Measurements from ENCODE around the gene SMAP2.

SMAP2 gene

GRCh38 chr1:40371707-40372258 is 1.7 kb upstream of the SMAP2 start:
- Histone ChIP-seq H3K4me1 (no peaks in the 10 kb centered on the region), H3K79me2 (peaks cover 3% of the 10 kb centered on the region), H3K27ac (no peak overlapping the region), H3K4me3 (ENCODE audit: low read depth, low read length) (no peak overlapping the region), H3K27me3 (ENCODE audit: control insufficient read depth, insufficient read depth, low read length) (no peaks in the 10 kb centered on the region), H3K4me2 (ENCODE audit: low read length) (no peak overlapping the region), H3K9ac (no peak overlapping the region), H2AFZ (no peak overlapping the region), H3K9me3 (ENCODE audit: control insufficient read depth, low read length) (no peaks in the 10 kb centered on the region), H3K36me3 (ENCODE audit: control insufficient read depth, insufficient read depth, low read length) (no peaks in the 10 kb centered on the region)
- TF ChIP-seq, protein P1, sequence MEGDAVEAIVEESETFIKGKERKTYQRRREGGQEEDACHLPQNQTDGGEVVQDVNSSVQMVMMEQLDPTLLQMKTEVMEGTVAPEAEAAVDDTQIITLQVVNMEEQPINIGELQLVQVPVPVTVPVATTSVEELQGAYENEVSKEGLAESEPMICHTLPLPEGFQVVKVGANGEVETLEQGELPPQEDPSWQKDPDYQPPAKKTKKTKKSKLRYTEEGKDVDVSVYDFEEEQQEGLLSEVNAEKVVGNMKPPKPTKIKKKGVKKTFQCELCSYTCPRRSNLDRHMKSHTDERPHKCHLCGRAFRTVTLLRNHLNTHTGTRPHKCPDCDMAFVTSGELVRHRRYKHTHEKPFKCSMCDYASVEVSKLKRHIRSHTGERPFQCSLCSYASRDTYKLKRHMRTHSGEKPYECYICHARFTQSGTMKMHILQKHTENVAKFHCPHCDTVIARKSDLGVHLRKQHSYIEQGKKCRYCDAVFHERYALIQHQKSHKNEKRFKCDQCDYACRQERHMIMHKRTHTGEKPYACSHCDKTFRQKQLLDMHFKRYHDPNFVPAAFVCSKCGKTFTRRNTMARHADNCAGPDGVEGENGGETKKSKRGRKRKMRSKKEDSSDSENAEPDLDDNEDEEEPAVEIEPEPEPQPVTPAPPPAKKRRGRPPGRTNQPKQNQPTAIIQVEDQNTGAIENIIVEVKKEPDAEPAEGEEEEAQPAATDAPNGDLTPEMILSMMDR (IDR thresholded peaks at IDR 0.05): no peak

GRCh38 chr1:40372658-40373322 is 737 bp upstream of the SMAP2 start:
- no peaks in the 10 kb centered on the region for H3K9me3 ChIP-seq (ENCODE audit: control insufficient read depth, low read length)
- TF ChIP-seq, protein P1 (IDR thresholded peaks at IDR 0.05): no peak

GRCh38 chr1:40377512-40377911 is 4.0 kb downstream of the SMAP2 start:
- TF ChIP-seq, protein P1 (IDR thresholded peaks at IDR 0.05): no peak
- no peaks in the 10 kb centered on the region for H3K27me3 ChIP-seq (ENCODE audit: control insufficient read depth, insufficient read depth, low read length)
- no peak overlapping the region for H3K4me3 ChIP-seq (ENCODE audit: low read depth, low read length)
- no peaks in the 10 kb centered on the region for H3K4me1 ChIP-seq
- H3K9ac ChIP-seq: no peak overlapping the region
- no peaks in the 10 kb centered on the region for H3K9me3 ChIP-seq (ENCODE audit: control insufficient read depth, low read length)
- no peaks in the 10 kb centered on the region for H3K36me3 ChIP-seq (ENCODE audit: control insufficient read depth, insufficient read depth, low read length)
- H3K4me2 ChIP-seq (ENCODE audit: low read length): no peak overlapping the region
- no peak overlapping the region for H3K27ac ChIP-seq
- peaks cover 3% of the 10 kb centered on the region for H3K79me2 ChIP-seq
- H2AFZ ChIP-seq: no peak overlapping the region

More at GRCh38 chr1:40372658-40373322, 737 bp upstream of the SMAP2 start:
- Histone ChIP-seq H3K9ac (no peak overlapping the region), H3K4me3 (ENCODE audit: low read depth, low read length) (peak overlapping the region; percentile 76), H2AFZ (no peak overlapping the region), H3K27me3 (ENCODE audit: control insufficient read depth, insufficient read depth, low read length) (no peaks in the 10 kb centered on the region), H3K79me2 (peaks cover 3% of the 10 kb centered on the region), H3K4me1 (no peaks in the 10 kb centered on the region), H3K27ac (no peak overlapping the region), H3K36me3 (ENCODE audit: control insufficient read depth, insufficient read depth, low read length) (no peaks in the 10 kb centered on the region), H3K4me2 (ENCODE audit: low read length) (peak overlapping the region; percentile 87)

DNA sequence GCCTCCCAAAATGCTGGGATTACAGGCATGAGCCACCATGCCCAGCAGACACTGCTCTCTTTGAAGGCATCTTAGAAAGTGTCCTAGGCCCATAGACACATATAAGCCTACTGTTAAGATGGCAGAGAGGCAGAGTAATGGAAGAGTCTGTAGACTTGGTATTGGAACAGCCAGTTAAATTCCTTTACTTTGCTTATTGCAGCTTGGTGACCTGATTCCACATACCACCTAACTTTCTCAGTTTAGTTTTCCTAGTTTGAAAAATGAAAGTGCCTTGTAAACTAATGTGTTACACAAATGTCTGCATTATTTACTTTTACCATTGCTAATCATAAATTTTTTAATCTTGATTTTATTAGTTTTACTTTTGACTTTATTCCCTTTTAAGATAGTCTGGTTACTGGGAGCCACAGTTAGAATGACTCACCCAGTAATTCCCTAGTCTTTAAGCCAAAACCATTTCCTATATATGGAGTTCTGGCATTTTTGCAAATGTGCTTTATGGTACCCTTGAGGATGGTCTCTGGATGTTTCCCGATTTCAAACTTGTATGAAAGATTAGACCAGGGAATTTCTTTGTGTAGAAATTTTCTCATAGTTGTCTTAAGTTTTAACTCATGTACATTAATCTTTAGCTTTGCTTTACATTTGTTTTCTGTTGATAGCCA is 6.4 kb downstream of the SMAP2 start:
- no peaks in the 10 kb centered on the region for H3K4me1 ChIP-seq
- no peak overlapping the region for H3K27ac ChIP-seq
- H3K36me3 ChIP-seq (ENCODE audit: control insufficient read depth, insufficient read depth, low read length): no peaks in the 10 kb centered on the region
- TF ChIP-seq, protein P1 (IDR thresholded peaks at IDR 0.05): no peak
- H3K9ac ChIP-seq: no peak overlapping the region
- H3K4me3 ChIP-seq (ENCODE audit: low read depth, low read length): no peak overlapping the region
- no peak overlapping the region for H2AFZ ChIP-seq
- no peak overlapping the region for H3K4me2 ChIP-seq (ENCODE audit: low read length)
- no peaks in the 10 kb centered on the region for H3K27me3 ChIP-seq (ENCODE audit: control insufficient read depth, insufficient read depth, low read length)
- no peaks in the 10 kb centered on the region for H3K9me3 ChIP-seq (ENCODE audit: control insufficient read depth, low read length)
- H3K79me2 ChIP-seq: peaks cover 3% of the 10 kb centered on the region
